ENCODE results near the gene LINS1.

DNA sequence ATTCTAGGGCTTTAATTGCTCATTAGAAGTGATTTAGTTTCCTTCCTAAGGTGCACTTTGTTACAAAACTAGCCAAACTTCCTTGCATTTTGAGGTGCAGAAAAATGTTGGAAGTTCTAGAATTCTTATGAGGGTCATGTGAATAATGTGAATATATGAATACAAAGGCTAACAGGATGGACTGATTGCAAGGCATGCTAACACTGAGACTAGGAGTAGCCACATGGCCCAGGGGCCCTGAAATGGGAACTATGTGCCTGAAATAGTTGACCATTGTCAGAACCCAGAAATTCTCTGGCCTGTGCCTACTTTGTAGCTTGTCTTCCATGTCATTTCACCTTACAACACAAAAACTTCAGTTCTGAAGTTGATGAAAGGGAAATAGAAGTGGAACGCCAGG, 11.2 kb upstream of the LINS1 start:
- TF ChIP-seq CREB1 (CRISPR knock-in tag; IDR thresholded peaks at IDR 0.05; ENCODE audit: low read depth), result no peak
- TF ChIP-seq, protein P1, sequence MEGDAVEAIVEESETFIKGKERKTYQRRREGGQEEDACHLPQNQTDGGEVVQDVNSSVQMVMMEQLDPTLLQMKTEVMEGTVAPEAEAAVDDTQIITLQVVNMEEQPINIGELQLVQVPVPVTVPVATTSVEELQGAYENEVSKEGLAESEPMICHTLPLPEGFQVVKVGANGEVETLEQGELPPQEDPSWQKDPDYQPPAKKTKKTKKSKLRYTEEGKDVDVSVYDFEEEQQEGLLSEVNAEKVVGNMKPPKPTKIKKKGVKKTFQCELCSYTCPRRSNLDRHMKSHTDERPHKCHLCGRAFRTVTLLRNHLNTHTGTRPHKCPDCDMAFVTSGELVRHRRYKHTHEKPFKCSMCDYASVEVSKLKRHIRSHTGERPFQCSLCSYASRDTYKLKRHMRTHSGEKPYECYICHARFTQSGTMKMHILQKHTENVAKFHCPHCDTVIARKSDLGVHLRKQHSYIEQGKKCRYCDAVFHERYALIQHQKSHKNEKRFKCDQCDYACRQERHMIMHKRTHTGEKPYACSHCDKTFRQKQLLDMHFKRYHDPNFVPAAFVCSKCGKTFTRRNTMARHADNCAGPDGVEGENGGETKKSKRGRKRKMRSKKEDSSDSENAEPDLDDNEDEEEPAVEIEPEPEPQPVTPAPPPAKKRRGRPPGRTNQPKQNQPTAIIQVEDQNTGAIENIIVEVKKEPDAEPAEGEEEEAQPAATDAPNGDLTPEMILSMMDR (conservative IDR thresholded peaks at IDR 0.05; ENCODE audit: low read depth in 2 of 2), result no peak
- no peak for TF ChIP-seq EZH2phosphoT487 (IDR thresholded peaks at IDR 0.05; ENCODE audit: unreplicated experiment)
- TF ChIP-seq POLR2AphosphoS5 (IDR thresholded peaks at IDR 0.05; ENCODE audit: low read depth), result no peak
- no peak for TF ChIP-seq EZH2 (IDR thresholded peaks at IDR 0.05; ENCODE audit: low read depth, unreplicated experiment)
- TF ChIP-seq, protein P2, sequence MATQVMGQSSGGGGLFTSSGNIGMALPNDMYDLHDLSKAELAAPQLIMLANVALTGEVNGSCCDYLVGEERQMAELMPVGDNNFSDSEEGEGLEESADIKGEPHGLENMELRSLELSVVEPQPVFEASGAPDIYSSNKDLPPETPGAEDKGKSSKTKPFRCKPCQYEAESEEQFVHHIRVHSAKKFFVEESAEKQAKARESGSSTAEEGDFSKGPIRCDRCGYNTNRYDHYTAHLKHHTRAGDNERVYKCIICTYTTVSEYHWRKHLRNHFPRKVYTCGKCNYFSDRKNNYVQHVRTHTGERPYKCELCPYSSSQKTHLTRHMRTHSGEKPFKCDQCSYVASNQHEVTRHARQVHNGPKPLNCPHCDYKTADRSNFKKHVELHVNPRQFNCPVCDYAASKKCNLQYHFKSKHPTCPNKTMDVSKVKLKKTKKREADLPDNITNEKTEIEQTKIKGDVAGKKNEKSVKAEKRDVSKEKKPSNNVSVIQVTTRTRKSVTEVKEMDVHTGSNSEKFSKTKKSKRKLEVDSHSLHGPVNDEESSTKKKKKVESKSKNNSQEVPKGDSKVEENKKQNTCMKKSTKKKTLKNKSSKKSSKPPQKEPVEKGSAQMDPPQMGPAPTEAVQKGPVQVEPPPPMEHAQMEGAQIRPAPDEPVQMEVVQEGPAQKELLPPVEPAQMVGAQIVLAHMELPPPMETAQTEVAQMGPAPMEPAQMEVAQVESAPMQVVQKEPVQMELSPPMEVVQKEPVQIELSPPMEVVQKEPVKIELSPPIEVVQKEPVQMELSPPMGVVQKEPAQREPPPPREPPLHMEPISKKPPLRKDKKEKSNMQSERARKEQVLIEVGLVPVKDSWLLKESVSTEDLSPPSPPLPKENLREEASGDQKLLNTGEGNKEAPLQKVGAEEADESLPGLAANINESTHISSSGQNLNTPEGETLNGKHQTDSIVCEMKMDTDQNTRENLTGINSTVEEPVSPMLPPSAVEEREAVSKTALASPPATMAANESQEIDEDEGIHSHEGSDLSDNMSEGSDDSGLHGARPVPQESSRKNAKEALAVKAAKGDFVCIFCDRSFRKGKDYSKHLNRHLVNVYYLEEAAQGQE (IDR thresholded peaks at IDR 0.05; ENCODE audit: unreplicated experiment), result no peak
- no peak for TF ChIP-seq JUNB (IDR thresholded peaks at IDR 0.05; ENCODE audit: unreplicated experiment)
